ENCODE data around the gene VGLL2.

Gene VGLL2

GRCh38 chr6:117311726-117312125, 46.4 kb downstream of the VGLL2 start:
- H3K36me3 Mint-ChIP-seq = no peaks in the 10 kb centered on the region

DNA sequence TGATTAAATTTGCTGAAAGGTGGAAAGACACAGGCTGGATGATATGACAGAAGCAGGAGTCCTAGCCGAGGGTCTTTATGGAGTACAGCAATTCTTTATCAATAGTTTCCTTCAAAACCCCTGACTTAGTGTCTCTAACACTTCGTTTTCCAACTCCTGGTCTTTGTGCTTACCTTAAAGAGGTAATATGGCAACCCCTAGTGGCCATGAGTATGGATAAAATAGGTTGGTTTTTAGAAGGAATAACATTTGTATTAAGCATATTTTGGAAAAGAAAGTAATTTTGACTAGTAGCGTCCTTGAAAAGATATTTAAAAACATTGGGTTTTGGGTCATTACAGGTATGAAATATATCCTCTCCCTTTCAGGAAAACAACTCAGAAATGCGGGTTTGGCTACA, 51.9 kb downstream of the VGLL2 start:
- Mint-ChIP-seq H3K27ac (no peak overlapping the region), H3K4me3 (no peak overlapping the region), H3K36me3 (no peaks in the 10 kb centered on the region), H3K4me1 (no peaks in the 10 kb centered on the region), H3K27me3 (peaks cover 7% of the 10 kb centered on the region), H3K9me3 (no peaks in the 10 kb centered on the region)
- DNase-seq (ENCODE audit: low spot score in 2 of 2) (no peak), ATAC-seq (ENCODE audit: low read depth) (no peak)

More at GRCh38 chr6:117311726-117312125, 46.4 kb downstream of the VGLL2 start:
- Mint-ChIP-seq H3K27me3 (peaks cover 9% of the 10 kb centered on the region), H3K4me1 (no peaks in the 10 kb centered on the region), H3K9me3 (no peaks in the 10 kb centered on the region), H3K4me3 (no peak overlapping the region), H3K27ac (no peak overlapping the region)
- no peak for ATAC-seq (ENCODE audit: low read depth)
- DNase-seq (ENCODE audit: low spot score in 2 of 2) = no peak

Measured in memory B cell (primary cell).